ENCODE results near the gene ASB11. TPM values are rescaled to one million over a fixed set of nuclear protein-coding genes. Genes with fewer than 3 reads are reported as not detected.
A peak's percentile ranks its signal among the peaks of the same experiment; 100 is the strongest.

The ASB11 gene
- total and polyA plus RNA-seq, 5 donors from 2014 or later, result 0.30 TPM; not detected in 4

- no peak overlapping the region for H3K27ac Mint-ChIP-seq
- H3K4me3 Mint-ChIP-seq, result no peak overlapping the region
- Histone ChIP-seq H3K36me3 (ENCODE audit: control insufficient read depth, insufficient read depth, low read length) (no peaks in the 10 kb centered on the region), H3K27me3 (ENCODE audit: control insufficient read depth, insufficient read depth, low read length) (peaks cover 8% of the 10 kb centered on the region), H3K4me3 (ENCODE audit: low read depth, low read length) (no peak overlapping the region), H3K27ac (ENCODE audit: insufficient read depth, low read length, poor library complexity, severe bottlenecking) (no peak overlapping the region), H3K9me3 (ENCODE audit: control insufficient read depth in 2 of 2, low read length in 2 of 2) (no peaks in the 10 kb centered on the region), H3K4me1 (ENCODE audit: control insufficient read depth, insufficient read depth, low read length, poor library complexity, severe bottlenecking) (no peaks in the 10 kb centered on the region)
- no peaks in the 10 kb centered on the region for H3K36me3 Mint-ChIP-seq
- DNase-seq (no peak), ATAC-seq (ENCODE audit: low read depth in 2 of 2) (no peak)
- H3K4me1 Mint-ChIP-seq, result no peaks in the 10 kb centered on the region
- peaks cover 21% of the 10 kb centered on the region for H3K27me3 Mint-ChIP-seq
- peaks cover 0 to 2% (median 0%) of the 10 kb centered on the region in 7 donors for H3K9me3 Mint-ChIP-seq
Measured at GRCh38 chrX:15343075-15343476, 27.6 kb upstream of the ASB11 start.

DNA sequence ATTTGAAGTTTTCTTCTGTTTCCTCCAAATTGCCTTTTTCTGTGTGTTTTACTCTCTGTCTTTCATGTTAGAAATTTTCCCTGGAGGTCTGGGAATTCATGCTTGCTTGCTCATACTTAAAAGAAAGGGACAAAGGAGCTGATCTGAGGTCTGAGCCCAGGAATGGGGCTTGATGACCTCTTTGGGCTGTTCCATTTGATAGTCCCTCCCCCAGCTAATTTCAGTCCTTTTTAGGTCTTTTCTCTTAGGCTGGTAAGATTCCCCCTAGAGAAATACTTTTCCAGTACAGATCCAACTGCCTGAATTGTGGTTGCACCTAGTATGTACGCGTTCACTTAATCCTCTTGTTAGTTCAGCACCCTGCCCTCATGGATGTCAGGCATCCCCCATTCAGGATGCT is 25.4 kb upstream of the ASB11 start:
- no peaks in the 10 kb centered on the region for H3K36me3 ChIP-seq (ENCODE audit: control insufficient read depth, insufficient read depth, low read length)
- H3K27me3 Mint-ChIP-seq, result peaks cover 29% of the 10 kb centered on the region
- H3K9me3 Mint-ChIP-seq, result peaks cover 0 to 2% (median 0%) of the 10 kb centered on the region in 7 donors
- H3K27ac Mint-ChIP-seq, result no peak overlapping the region
- no peak overlapping the region for H3K27ac ChIP-seq (ENCODE audit: insufficient read depth, low read length, poor library complexity, severe bottlenecking)
- H3K4me3 Mint-ChIP-seq, result no peak overlapping the region
- peaks cover 17% of the 10 kb centered on the region for H3K27me3 ChIP-seq (ENCODE audit: control insufficient read depth, insufficient read depth, low read length)
- H3K4me3 ChIP-seq (ENCODE audit: low read depth, low read length), result no peak overlapping the region
- no peak for DNase-seq
- H3K4me1 ChIP-seq (ENCODE audit: control insufficient read depth, insufficient read depth, low read length, poor library complexity, severe bottlenecking), result peaks cover 6% of the 10 kb centered on the region
- no peaks in the 10 kb centered on the region for H3K9me3 ChIP-seq (ENCODE audit: control insufficient read depth in 2 of 2, low read length in 2 of 2)
- H3K4me1 Mint-ChIP-seq, result peaks cover 0 to 7% (median 5%) of the 10 kb centered on the region in 4 donors
- H3K36me3 Mint-ChIP-seq, result no peaks in the 10 kb centered on the region
- no peak for ATAC-seq (ENCODE audit: low read depth in 2 of 2)

GRCh38 chrX:15336023-15336413 is 20.6 kb upstream of the ASB11 start:
- ATAC-seq (ENCODE audit: low read depth in 2 of 2), result no peak
- Mint-ChIP-seq H3K27ac (peak overlapping the region; percentile 82 to 96 (median 95)), H3K9me3 (peaks cover 0 to 2% (median 0%) of the 10 kb centered on the region in 7 donors), H3K36me3 (no peaks in the 10 kb centered on the region), H3K4me3 (peak overlapping the region; percentile 91 to 98 (median 95)), H3K27me3 (peaks cover 22% of the 10 kb centered on the region), H3K4me1 (peaks cover 14 to 29% (median 21%) of the 10 kb centered on the region in 4 donors)
- no peaks in the 10 kb centered on the region for H3K9me3 ChIP-seq (ENCODE audit: control insufficient read depth in 2 of 2, low read length in 2 of 2)
- peak overlapping the region; percentile 85 for H3K4me3 ChIP-seq (ENCODE audit: low read depth, low read length)
- H3K27ac ChIP-seq (ENCODE audit: insufficient read depth, low read length, poor library complexity, severe bottlenecking), result peak overlapping the region; percentile 85
- peaks cover 6% of the 10 kb centered on the region for H3K4me1 ChIP-seq (ENCODE audit: control insufficient read depth, insufficient read depth, low read length, poor library complexity, severe bottlenecking)
- peak in 2 of 3 donors; percentile 20 to 58 for DNase-seq
- peaks cover 12% of the 10 kb centered on the region for H3K36me3 ChIP-seq (ENCODE audit: control insufficient read depth, insufficient read depth, low read length)
- H3K27me3 ChIP-seq (ENCODE audit: control insufficient read depth, insufficient read depth, low read length), result peaks cover 15% of the 10 kb centered on the region

DNA sequence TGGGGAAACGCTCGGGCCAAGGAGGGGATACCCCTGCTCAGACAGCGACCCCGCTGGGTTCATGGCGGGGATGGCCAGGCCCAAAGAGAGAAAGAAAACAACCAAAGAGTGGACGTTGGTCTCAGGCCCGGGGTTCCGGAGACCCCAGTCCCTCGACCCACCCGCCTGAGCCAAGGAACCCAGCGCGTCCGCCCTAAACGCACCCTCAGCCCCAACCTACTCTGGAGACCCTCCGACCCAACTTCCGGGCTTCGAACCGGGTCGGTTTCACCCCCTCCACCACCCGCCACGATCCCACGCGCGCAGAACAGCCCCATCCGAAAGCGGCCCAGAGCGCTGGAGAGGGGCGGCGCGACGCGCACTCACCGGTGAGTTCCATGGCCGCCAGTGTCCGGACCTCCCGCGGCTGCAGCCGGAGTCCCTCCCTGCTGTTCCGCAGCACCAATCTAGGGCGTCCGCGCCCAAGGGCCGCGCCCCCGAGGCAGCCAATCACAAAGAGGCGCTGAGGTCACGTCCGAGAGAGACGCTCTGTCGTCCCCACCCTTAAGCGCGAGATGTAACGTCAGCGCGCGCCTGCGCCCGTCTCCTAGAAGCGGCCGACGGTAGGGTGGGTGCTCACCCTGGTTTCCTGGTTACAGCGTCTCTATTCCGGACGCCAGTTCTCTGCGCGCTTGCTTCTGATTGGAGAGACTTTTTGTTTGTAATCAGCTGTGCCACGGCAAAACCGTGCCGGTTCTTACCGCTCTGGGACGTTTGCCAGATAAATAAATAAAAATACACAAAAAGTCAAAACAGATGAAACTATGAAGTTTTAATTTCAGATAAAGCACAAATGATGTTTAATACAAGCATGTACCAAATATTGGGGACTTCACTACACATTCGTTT is 19.9 kb upstream of the ASB11 start, which contains the start of gene PIGA:
Gene PIGA, minus strand, starts transcription at position 389 of the 888 bp plus-strand sequence. CDS start 3,593 bp downstream, outside the sequence.
- H3K27me3 ChIP-seq (ENCODE audit: control insufficient read depth, insufficient read depth, low read length), result peaks cover 15% of the 10 kb centered on the region
- peak; percentile 87 to 96 (median 91) for DNase-seq
- no peaks in the 10 kb centered on the region for H3K9me3 ChIP-seq (ENCODE audit: control insufficient read depth in 2 of 2, low read length in 2 of 2)
- peaks cover 6% of the 10 kb centered on the region for H3K4me1 ChIP-seq (ENCODE audit: control insufficient read depth, insufficient read depth, low read length, poor library complexity, severe bottlenecking)
- peak within 1 kb of the TSS; percentile 85 for H3K27ac ChIP-seq (ENCODE audit: insufficient read depth, low read length, poor library complexity, severe bottlenecking)
- peaks cover 14 to 29% (median 21%) of the 10 kb centered on the region in 4 donors for H3K4me1 Mint-ChIP-seq
- peaks cover 0 to 2% (median 0%) of the 10 kb centered on the region in 7 donors for H3K9me3 Mint-ChIP-seq
- H3K4me3 ChIP-seq (ENCODE audit: low read depth, low read length), result peak within 1 kb of the TSS; percentile 85
- H3K4me3 Mint-ChIP-seq, result peak within 1 kb of the TSS; percentile 91 to 98 (median 95)
- peak; percentile 97 to 98 for ATAC-seq (ENCODE audit: low read depth in 2 of 2)
- H3K36me3 ChIP-seq (ENCODE audit: control insufficient read depth, insufficient read depth, low read length), result peaks cover 13% of the 10 kb centered on the region
- peaks cover 16% of the 10 kb centered on the region for H3K27me3 Mint-ChIP-seq
- H3K36me3 Mint-ChIP-seq, result no peaks in the 10 kb centered on the region
- peak within 1 kb of the TSS; percentile 82 to 96 (median 95) for H3K27ac Mint-ChIP-seq

- Mint-ChIP-seq H3K9me3 (peaks cover 0 to 2% (median 0%) of the 10 kb centered on the region in 7 donors), H3K4me3 (peak overlapping the region; percentile 91 to 98 (median 95)), H3K27me3 (peaks cover 14% of the 10 kb centered on the region), H3K4me1 (peaks cover 14 to 29% (median 21%) of the 10 kb centered on the region in 4 donors), H3K36me3 (no peaks in the 10 kb centered on the region), H3K27ac (peak overlapping the region; percentile 79 to 96 (median 95))
- ATAC-seq (ENCODE audit: low read depth in 2 of 2) (no peak), DNase-seq (peak; percentile 7 to 59 (median 48))
- Histone ChIP-seq H3K4me1 (ENCODE audit: control insufficient read depth, insufficient read depth, low read length, poor library complexity, severe bottlenecking) (peaks cover 6% of the 10 kb centered on the region), H3K4me3 (ENCODE audit: low read depth, low read length) (peak overlapping the region; percentile 85), H3K9me3 (ENCODE audit: control insufficient read depth in 2 of 2, low read length in 2 of 2) (no peaks in the 10 kb centered on the region), H3K27ac (ENCODE audit: insufficient read depth, low read length, poor library complexity, severe bottlenecking) (peak overlapping the region; percentile 85), H3K27me3 (ENCODE audit: control insufficient read depth, insufficient read depth, low read length) (peaks cover 15% of the 10 kb centered on the region), H3K36me3 (ENCODE audit: control insufficient read depth, insufficient read depth, low read length) (peaks cover 18% of the 10 kb centered on the region)
Measured at GRCh38 chrX:15334561-15334960, 19.1 kb upstream of the ASB11 start.

- Histone ChIP-seq H3K27me3 (ENCODE audit: control insufficient read depth, insufficient read depth, low read length) (no peaks in the 10 kb centered on the region), H3K4me1 (ENCODE audit: control insufficient read depth, insufficient read depth, low read length, poor library complexity, severe bottlenecking) (no peaks in the 10 kb centered on the region), H3K9me3 (ENCODE audit: control insufficient read depth in 2 of 2, low read length in 2 of 2) (no peaks in the 10 kb centered on the region), H3K4me3 (ENCODE audit: low read depth, low read length) (no peak overlapping the region), H3K27ac (ENCODE audit: insufficient read depth, low read length, poor library complexity, severe bottlenecking) (no peak overlapping the region), H3K36me3 (ENCODE audit: control insufficient read depth, insufficient read depth, low read length) (peaks cover 35% of the 10 kb centered on the region)
- Mint-ChIP-seq H3K4me1 (peaks cover 13 to 18% (median 16%) of the 10 kb centered on the region in 4 donors), H3K36me3 (peaks cover 7% of the 10 kb centered on the region), H3K27me3 (no peaks in the 10 kb centered on the region), H3K9me3 (peaks cover 0 to 2% (median 0%) of the 10 kb centered on the region in 7 donors), H3K4me3 (no peak overlapping the region), H3K27ac (no peak overlapping the region)
- ATAC-seq (ENCODE audit: low read depth in 2 of 2) (no peak), DNase-seq (no peak)
Measured at GRCh38 chrX:15328821-15329220, 13.4 kb upstream of the ASB11 start.

GRCh38 chrX:15328131-15328530 is 12.7 kb upstream of the ASB11 start:
- Histone ChIP-seq H3K4me3 (ENCODE audit: low read depth, low read length) (no peak overlapping the region), H3K4me1 (ENCODE audit: control insufficient read depth, insufficient read depth, low read length, poor library complexity, severe bottlenecking) (no peaks in the 10 kb centered on the region), H3K27ac (ENCODE audit: insufficient read depth, low read length, poor library complexity, severe bottlenecking) (no peak overlapping the region), H3K9me3 (ENCODE audit: control insufficient read depth in 2 of 2, low read length in 2 of 2) (no peaks in the 10 kb centered on the region), H3K27me3 (ENCODE audit: control insufficient read depth, insufficient read depth, low read length) (no peaks in the 10 kb centered on the region), H3K36me3 (ENCODE audit: control insufficient read depth, insufficient read depth, low read length) (peaks cover 37% of the 10 kb centered on the region)
- no peak for ATAC-seq (ENCODE audit: low read depth in 2 of 2)
- H3K27ac Mint-ChIP-seq, result no peak overlapping the region
- peaks cover 9 to 18% (median 16%) of the 10 kb centered on the region in 4 donors for H3K4me1 Mint-ChIP-seq
- no peak for DNase-seq
- no peaks in the 10 kb centered on the region for H3K27me3 Mint-ChIP-seq
- peaks cover 8% of the 10 kb centered on the region for H3K36me3 Mint-ChIP-seq
- H3K9me3 Mint-ChIP-seq, result peaks cover 0 to 2% (median 0%) of the 10 kb centered on the region in 7 donors
- no peak overlapping the region for H3K4me3 Mint-ChIP-seq
